IMR-90 (cell line): ENCODE measurements around the gene A3GALT2. TPM values are rescaled to one million over a fixed set of nuclear protein-coding genes. Genes with fewer than 3 reads are reported as not detected.

ENCODE experiments used
- ATAC-seq: fragments of 200-7000 bp; cut with Tn5 transposase; 2 replicates; pipeline ENCODE4 v1.9.1; 2020; ENCODE audit warnings: low read depth, mild to moderate bottlenecking, moderate library complexity
- BruUV-seq: library from RNA; stranded (reverse); fragments of 400-500 nt; replicated peaks from 2 replicates; lab custom pipeline; 2021; lab: Mats Ljungman, UMichigan
- CTCF ChIA-PET: fragments of 300-600 bp; formaldehyde crosslinking; extraction: SDS; loops from one replicate; lab custom pipeline; 2021; ENCODE audit warnings: antibody characterized with exemption; lab: Yijun Ruan, JAX
- POLR2A ChIA-PET: fragments of 300-600 bp; sonication (Branson Sonifier 250); formaldehyde crosslinking; loops from one replicate; lab custom pipeline; 2022; ENCODE audit warnings: antibody characterized with exemption; ENCODE audit not compliant: unreplicated experiment; lab: Charles Lee
- DNase-seq: peaks from one replicate; pipeline ENCODE4 v3.0.0; 2013
- H2AFZ ChIP-seq: replicated peaks from 2 replicates; pipeline ENCODE3; 2013; ENCODE audit warnings: low read length, mild to moderate bottlenecking; ENCODE audit not compliant: poor library complexity
- H2AK5ac ChIP-seq: 2 replicates; pipeline ENCODE4 v1.6.1; 2013; ENCODE audit warnings: low read depth, low read length, inconsistent platforms
- H2AK9ac ChIP-seq: replicated peaks from 2 replicates; pipeline ENCODE3; 2013; ENCODE audit warnings: mild to moderate bottlenecking, low read depth, low read length, moderate library complexity; ENCODE audit not compliant: poor library complexity
- H2BK120ac ChIP-seq: 2 replicates; pipeline ENCODE4 v1.6.1; 2013; ENCODE audit warnings: low read depth, low read length, inconsistent platforms
- H2BK15ac ChIP-seq: 3 replicates; pipeline ENCODE4 v1.6.1; 2013; ENCODE audit warnings: low read depth, low read length, inconsistent platforms
- H2BK20ac ChIP-seq: 2 replicates; pipeline ENCODE4 v1.6.1; 2013; ENCODE audit warnings: low read depth, mild to moderate bottlenecking, inconsistent platforms, low read length, moderate library complexity
- H2BK5ac ChIP-seq: 2 replicates; pipeline ENCODE4 v1.6.1; 2013; ENCODE audit warnings: mild to moderate bottlenecking, low read depth, low read length, inconsistent platforms; ENCODE audit not compliant: poor library complexity, severe bottlenecking
- H3K14ac ChIP-seq: replicated peaks from 2 replicates; pipeline ENCODE4 v1.6.1; 2013; ENCODE audit warnings: low read depth, low read length, inconsistent platforms
- H3K18ac ChIP-seq: 2 replicates; pipeline ENCODE4 v1.6.1; 2013; ENCODE audit warnings: low read depth, low read length, control low read depth
- H3K23ac ChIP-seq: 2 replicates; pipeline ENCODE4 v1.6.1; 2013; ENCODE audit warnings: low read depth, low read length, inconsistent platforms
- H3K27ac ChIP-seq: 2 replicates; pipeline ENCODE4 v1.5.1; 2013; ENCODE audit warnings: mild to moderate bottlenecking, control low read depth, low read length; ENCODE audit not compliant: insufficient read depth
- H3K27me3 ChIP-seq: 2 replicates; pipeline ENCODE4 v1.6.1; 2013; ENCODE audit warnings: low read length; ENCODE audit not compliant: control insufficient read depth, insufficient read depth
- H3K36me3 ChIP-seq: 2 replicates; pipeline ENCODE4 v1.6.1; 2013; ENCODE audit warnings: low read length, mixed read lengths; ENCODE audit not compliant: control insufficient read depth, insufficient read depth
- H3K4ac ChIP-seq: 2 replicates; pipeline ENCODE4 v1.6.1; 2013; ENCODE audit warnings: low read depth, low read length, inconsistent platforms
- H3K4me1 ChIP-seq: 2 replicates; pipeline ENCODE4 v1.6.1; 2013; ENCODE audit warnings: low read length, mixed read lengths; ENCODE audit not compliant: control insufficient read depth, insufficient read depth
- H3K4me2 ChIP-seq: 2 replicates; pipeline ENCODE4 v1.6.1; 2013; ENCODE audit warnings: low read depth, mild to moderate bottlenecking, control low read depth, low read length, moderate library complexity
- H3K4me3 ChIP-seq: 2 replicates; pipeline ENCODE4 v1.5.1; 2013; ENCODE audit warnings: low read depth, mild to moderate bottlenecking, control low read depth, low read length, moderate library complexity; ENCODE audit not compliant: insufficient read depth
- H3K56ac ChIP-seq: 2 replicates; pipeline ENCODE4 v1.6.1; 2013; ENCODE audit warnings: low read length, inconsistent platforms; ENCODE audit not compliant: insufficient read depth; ENCODE audit errors: extremely low read depth
- H3K79me1 ChIP-seq, 2 experiments: 2 replicates each; pipeline ENCODE4 v1.6.1; 2013; ENCODE audit warnings: low read length in 2 of 2, inconsistent platforms in 1 of 2, low read depth in 1 of 2
- H3K9ac ChIP-seq: 2 replicates; pipeline ENCODE4 v1.6.1; 2013; ENCODE audit warnings: low read depth, low read length, control low read depth
- H3K9me1 ChIP-seq: 2 replicates; pipeline ENCODE4 v1.6.1; 2013; ENCODE audit warnings: low read length, inconsistent platforms; ENCODE audit not compliant: insufficient read depth
- H3K9me3 ChIP-seq: 2 replicates; pipeline ENCODE4 v1.6.1; 2013; ENCODE audit warnings: low read length; ENCODE audit not compliant: control insufficient read depth, insufficient read depth
- H4K20me1 ChIP-seq: 2 replicates; pipeline ENCODE4 v1.6.1; 2013; ENCODE audit warnings: low read length, inconsistent platforms; ENCODE audit not compliant: insufficient read depth
- H4K5ac ChIP-seq: 2 replicates; pipeline ENCODE4 v1.6.1; 2013; ENCODE audit warnings: mild to moderate bottlenecking, low read depth, low read length, control low read depth
- H4K8ac ChIP-seq, 2 experiments: 2 replicates each; pipeline ENCODE4 v1.6.1; 2013; ENCODE audit warnings: low read depth in 2 of 2, low read length in 2 of 2, control low read depth in 1 of 2, inconsistent platforms in 1 of 2
- H4K91ac ChIP-seq: 2 replicates; pipeline ENCODE4 v1.6.1; 2013; ENCODE audit warnings: low read depth, low read length, inconsistent platforms; ENCODE audit not compliant: insufficient read depth
- CEBPB ChIP-seq: IDR thresholded peaks from 2 replicates; pipeline ENCODE4 v1.6.1; 2012; ENCODE audit warnings: low read depth, low read length, improper control_type of control experiment
- CHD1 ChIP-seq: IDR thresholded peaks from 2 replicates; pipeline ENCODE4 v1.6.1; 2012; ENCODE audit warnings: low read depth, low read length, improper control_type of control experiment
- CTCF ChIP-seq: conservative IDR thresholded peaks from 2 replicates; pipeline ENCODE4 v1.5.1; 2012; ENCODE audit warnings: mild to moderate bottlenecking, low read depth, low read length, improper control_type of control experiment
- FOS ChIP-seq: fragments of 150-350 bp; IDR thresholded peaks from 2 replicates; pipeline ENCODE4 v1.6.1; 2016; ENCODE audit warnings: low read depth, low read length
- MAFK ChIP-seq: IDR thresholded peaks from 2 replicates; pipeline ENCODE4 v1.6.1; 2012; ENCODE audit warnings: low read depth, low read length, improper control_type of control experiment
- MAZ ChIP-seq: IDR thresholded peaks from 2 replicates; pipeline ENCODE4 v1.6.1; 2012; ENCODE audit warnings: low read depth, mild to moderate bottlenecking, low read length, improper control_type of control experiment, moderate library complexity, borderline replicate concordance
- MXI1 ChIP-seq: IDR thresholded peaks from 2 replicates; pipeline ENCODE4 v1.6.1; 2012; ENCODE audit warnings: low read depth, mild to moderate bottlenecking, low read length, moderate library complexity, borderline replicate concordance
- NFE2L2 ChIP-seq: fragments of 150-350 bp; IDR thresholded peaks from 2 replicates; pipeline ENCODE4 v1.6.1; 2016; ENCODE audit warnings: low read depth, mild to moderate bottlenecking, low read length
- POLR2A ChIP-seq: IDR thresholded peaks from 2 replicates; pipeline ENCODE4 v1.6.1; 2012; ENCODE audit warnings: mild to moderate bottlenecking, low read depth, low read length
- RAD21 ChIP-seq: IDR thresholded peaks from 2 replicates; pipeline ENCODE4 v1.6.1; 2012; ENCODE audit warnings: low read length, improper control_type of control experiment
- RCOR1 ChIP-seq: IDR thresholded peaks from 2 replicates; pipeline ENCODE4 v1.6.1; 2012; ENCODE audit warnings: mild to moderate bottlenecking, low read length, improper control_type of control experiment; ENCODE audit not compliant: insufficient replicate concordance
- SMC3 ChIP-seq: fragments of 150-350 bp; IDR thresholded peaks from 2 replicates; pipeline ENCODE4 v1.6.1; 2016; ENCODE audit warnings: low read depth, mild to moderate bottlenecking, antibody characterized with exemption, low read length, moderate library complexity
- USF2 ChIP-seq: fragments of 150-350 bp; IDR thresholded peaks from 2 replicates; pipeline ENCODE4 v1.6.1; 2017; ENCODE audit warnings: mild to moderate bottlenecking, antibody characterized with exemption, low read length, low read depth
- WGBS, 2 experiments: methylation state at CpG; one replicate each; pipeline versions ENCODE4 v1.1.5 to v1.1.7; 2013; ENCODE audit warnings: missing lambda C conversion rate in 2 of 2; ENCODE audit not compliant: insufficient read length in 1 of 2; ENCODE audit errors: extremely low coverage in 2 of 2; 5-methylcytosine and 5-hydroxymethylcytosine counted together
- dilution Hi-C: fragments of 300-500 bp; cut with HindIII; formaldehyde crosslinking; loops from one replicate; pipeline ENCODE4 v1.14.3; 2018; ENCODE audit warnings: low sequenced_read_pairs; ENCODE audit not compliant: unreplicated experiment
- in situ Hi-C: fragments of 300-500 bp; cut with MboI; formaldehyde crosslinking; loops from 3 replicates; pipeline ENCODE4 v1.14.3; 2019; ENCODE audit warnings: low sequenced_read_pairs, inconsistent platforms, mixed read lengths
- intact Hi-C: fragments of 100-400 bp; cut with micrococcal nuclease; formaldehyde crosslinking; loops from 2 replicates; pipeline ENCODE4 v1.10.0; 2022
- polyA plus RNA-seq, 3 experiments: library from polyadenylated mRNA; depleted of rRNA; stranded (reverse); fragments of >200 nt; gene quantifications; 2 replicates each; pipeline ENCODE4 v1.2.3, GENCODE V29; 2012; ENCODE audit warnings: low replicate concordance in 1 of 3
- total RNA-seq: library from RNA; depleted of rRNA; stranded (reverse); fragments of >200 nt; gene quantifications from 2 replicates; pipeline ENCODE4 v1.2.3, GENCODE V29; 2012

The A3GALT2 gene
- total and polyA plus RNA-seq, 2 of the 4 experiments (the other 2 are of a cell fraction) = not detected

GRCh38 chr1:33312413-33312749 lies 8.5 kb downstream of the A3GALT2 start:
- Histone ChIP-seq H3K14ac (no peak overlapping the region), H2BK20ac (no peak overlapping the region), H2BK120ac (no peak overlapping the region), H3K9me3 (no peaks in the 10 kb centered on the region), H3K27ac (no peak overlapping the region), H4K5ac (no peak overlapping the region), H2AK9ac (no peak overlapping the region), H3K9me1 (peaks cover 10% of the 10 kb centered on the region; the same call in 1 of the 2 replicates), H3K4me3 (no peak overlapping the region), H4K20me1 (peaks cover 2% of the 10 kb centered on the region; the same call in 1 of the 2 replicates), H3K9ac (no peak overlapping the region), H2BK5ac (no peak overlapping the region), H3K18ac (no peak overlapping the region), H4K91ac (no peak overlapping the region), H3K79me1 (no peaks in the 10 kb centered on the region), H3K23ac (no peak overlapping the region), H2AFZ (no peak overlapping the region), H4K8ac (no peak overlapping the region), H2BK15ac (no peak overlapping the region), H3K4me1 (peaks cover 4% of the 10 kb centered on the region), H3K56ac (no peak overlapping the region), H3K27me3 (no peaks in the 10 kb centered on the region), H3K4me2 (no peak overlapping the region), H2AK5ac (no peak overlapping the region), H3K36me3 (no peaks in the 10 kb centered on the region), H3K4ac (no peak overlapping the region)
- ChIA-PET POLR2A (no interaction called here), CTCF (no interaction called here)
- in situ Hi-C loops = no loop called here
- no TSS peak for BruUV-seq
- TF ChIP-seq FOS (no peak), POLR2A (no peak), CHD1 (no peak), CEBPB (no peak), MAFK (no peak), USF2 (no peak), MAZ (no peak), SMC3 (no peak), CTCF (no peak), RAD21 (no peak), RCOR1 (no peak), NFE2L2 (no peak), MXI1 (no peak)
- dilution Hi-C loops = no loop called here
- DNase-seq (no peak), ATAC-seq (no peak)
- 90% methylated on average over 3 of the region's 5 CpGs; no CpG with 5 or more reads in 1 of the 2 experiments for whole genome bisulfite sequencing, 2 experiments
- intact Hi-C loops = no loop called here
